Skeletal muscle satellite cell (primary cell): ENCODE results near the gene EIF4E1B.

ENCODE experiments used
- H3K27me3 ChIP-seq: 2 replicates; pipeline ENCODE4 v1.7.0; 2013; ENCODE audit warnings: low read length; ENCODE audit not compliant: control insufficient read depth, insufficient read depth
- H3K36me3 ChIP-seq: 2 replicates; pipeline ENCODE4 v1.7.0; 2013; ENCODE audit warnings: mild to moderate bottlenecking, control low read depth, low read length; ENCODE audit not compliant: insufficient read depth
- H3K4me1 ChIP-seq: 2 replicates; pipeline ENCODE4 v1.7.0; 2013; ENCODE audit warnings: low read length; ENCODE audit not compliant: control insufficient read depth, insufficient read depth
- H3K4me2 ChIP-seq: 2 replicates; pipeline ENCODE4 v1.7.0; 2013; ENCODE audit warnings: mild to moderate bottlenecking, low read length
- H3K4me3 ChIP-seq: 2 replicates; pipeline ENCODE4 v1.7.0; 2013; ENCODE audit warnings: low read length
- H3K9ac ChIP-seq: 2 replicates; pipeline ENCODE4 v1.7.0; 2013; ENCODE audit warnings: mild to moderate bottlenecking, low read depth, low read length, moderate library complexity
- H3K9me3 ChIP-seq: replicated peaks from 2 replicates; pipeline ENCODE4 v1.7.0; 2013; ENCODE audit warnings: mild to moderate bottlenecking, control low read depth, low read length

Gene EIF4E1B

DNA sequence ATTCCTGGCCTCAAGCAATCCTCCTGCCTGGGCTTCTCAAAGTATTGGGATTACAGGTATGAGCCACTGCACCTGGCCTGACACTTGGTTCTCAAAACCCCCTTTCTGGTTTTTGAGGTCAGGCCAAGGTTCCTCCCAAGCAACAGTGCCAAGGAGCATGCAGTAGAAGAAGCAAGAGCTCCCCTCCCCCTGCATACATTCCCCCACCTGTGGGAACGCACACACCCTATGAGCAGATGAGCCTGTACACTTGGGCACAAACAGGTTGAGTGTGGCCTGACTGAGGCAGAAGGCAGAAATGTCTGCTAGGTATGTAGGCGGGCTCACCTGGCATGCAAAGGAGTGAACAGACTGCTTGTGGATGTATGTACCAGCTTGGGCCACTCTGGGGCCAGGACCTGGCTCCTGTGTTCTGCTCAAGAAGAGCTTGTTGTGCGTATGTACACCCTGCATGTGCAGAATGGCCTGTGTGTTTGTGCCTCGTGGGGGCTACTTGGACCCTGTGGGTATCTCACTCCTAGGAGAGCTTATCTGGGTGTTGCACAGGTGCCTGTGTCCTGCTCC, 22.3 kb upstream of the EIF4E1B start:
- Histone ChIP-seq H3K9me3 (no peaks in the 10 kb centered on the region), H3K9ac (no peak overlapping the region), H3K4me2 (no peak overlapping the region), H3K4me3 (no peak overlapping the region), H3K27me3 (no peaks in the 10 kb centered on the region), H3K36me3 (no peaks in the 10 kb centered on the region), H3K4me1 (peaks cover 4% of the 10 kb centered on the region)

DNA sequence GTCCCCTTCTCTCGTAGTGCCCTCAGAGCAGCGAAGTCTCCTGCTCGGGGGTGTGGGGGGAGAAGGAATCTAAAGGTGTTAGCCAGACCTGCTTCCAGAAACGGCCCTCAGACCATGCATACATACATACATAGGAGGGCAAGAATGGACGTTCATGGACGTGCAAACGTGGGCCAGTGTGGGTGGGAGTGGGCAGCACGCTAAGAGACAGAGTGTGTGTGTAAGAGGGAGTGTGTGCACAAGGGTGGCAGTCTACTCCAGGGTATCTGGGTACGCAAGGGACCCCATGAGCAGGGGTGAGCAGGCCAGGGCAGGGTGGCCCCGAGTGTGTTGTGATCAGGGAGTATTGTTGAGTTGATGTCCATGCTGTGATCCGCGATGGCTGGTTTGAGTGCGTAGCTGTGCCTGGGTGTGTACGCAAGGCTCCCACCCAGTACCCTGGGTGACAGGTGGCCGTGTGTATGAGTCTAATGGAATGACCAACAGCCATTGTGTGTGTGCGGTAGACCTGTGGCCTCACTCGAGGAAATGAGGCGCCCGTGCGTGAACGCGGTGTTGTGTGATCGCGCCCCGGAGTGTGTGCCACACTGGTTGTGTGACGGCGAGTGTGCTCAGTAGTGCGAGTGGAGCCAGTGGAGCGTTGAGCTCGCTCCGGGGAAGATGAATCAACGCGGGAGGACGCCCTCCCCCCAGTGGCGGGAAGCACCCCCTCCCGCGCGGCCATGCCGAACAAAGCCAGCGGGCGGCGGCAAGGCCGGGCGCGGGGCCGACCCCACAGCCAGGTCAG, 21.3 kb upstream of the EIF4E1B start:
- Histone ChIP-seq H3K36me3 (no peaks in the 10 kb centered on the region), H3K9me3 (no peaks in the 10 kb centered on the region), H3K4me2 (peak overlapping the region; percentile 87), H3K4me1 (peaks cover 13% of the 10 kb centered on the region), H3K9ac (no peak overlapping the region), H3K27me3 (no peaks in the 10 kb centered on the region), H3K4me3 (peak overlapping the region; percentile 81)

DNA sequence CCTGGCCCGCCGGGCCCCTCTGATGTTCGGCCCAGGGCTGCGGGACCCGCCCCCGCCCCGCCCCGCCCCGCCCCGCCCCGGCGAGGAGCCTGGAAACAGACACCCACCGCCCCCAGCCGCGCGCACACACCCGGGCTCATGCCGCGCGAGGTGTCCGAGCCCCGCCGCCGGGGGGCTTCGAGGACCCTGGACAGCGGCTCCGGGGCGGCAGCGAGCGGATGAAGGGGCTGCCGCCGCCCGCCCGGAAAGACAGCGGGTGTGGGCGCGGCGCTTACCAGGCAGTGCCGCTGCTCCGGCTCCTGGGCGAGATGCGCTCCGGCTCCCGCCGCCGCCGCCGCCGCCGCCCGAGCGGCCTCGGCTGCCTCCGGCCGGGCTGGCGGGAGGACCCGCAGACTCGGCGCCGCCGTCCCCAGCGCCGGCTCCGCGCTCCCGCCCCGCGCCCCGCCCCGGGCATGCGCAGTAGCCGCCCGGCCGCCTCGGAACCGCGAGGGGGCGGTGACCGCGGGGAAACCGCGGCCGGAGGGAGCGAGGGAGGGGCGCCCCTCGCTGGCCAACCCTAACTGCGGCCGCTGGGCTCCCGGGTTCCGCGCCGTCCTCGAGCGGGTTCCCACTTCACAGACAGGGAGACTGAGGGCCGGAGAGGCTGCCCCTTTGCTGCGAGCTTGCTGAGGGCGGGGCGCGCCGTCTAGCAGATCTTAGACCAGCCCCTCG, 20.6 kb upstream of the EIF4E1B start, which contains the start of gene GPRIN1:
Gene GPRIN1, minus strand, starts transcription at position 433 of the 711 bp plus-strand sequence. CDS start 10,322 bp downstream, outside the sequence.
- peak within 1 kb of the TSS; percentile 59 for H3K9ac ChIP-seq
- H3K9me3 ChIP-seq = no peaks in the 10 kb centered on the region

DNA sequence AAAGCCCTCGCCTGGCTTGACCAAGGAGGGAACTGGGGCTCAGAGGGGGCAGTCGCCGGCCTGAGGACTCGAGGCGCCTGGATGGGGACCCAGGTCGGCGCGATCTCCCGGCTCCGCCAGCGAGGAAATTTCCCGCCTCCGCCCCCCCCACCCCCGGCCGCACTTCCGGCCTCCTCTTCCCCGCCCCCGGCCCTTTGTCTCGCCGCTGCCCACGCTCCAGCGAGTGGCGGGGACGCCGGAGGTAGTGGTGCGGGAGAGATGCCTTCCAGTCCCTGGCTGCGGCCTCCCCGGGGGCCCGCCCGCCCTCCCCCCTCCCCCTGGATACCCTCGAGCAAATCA, 20.1 kb upstream of the EIF4E1B start:
- Histone ChIP-seq H3K4me2 (peak overlapping the region; percentile 87), H3K36me3 (no peaks in the 10 kb centered on the region), H3K4me3 (peak overlapping the region; percentile 81), H3K9ac (peak overlapping the region; percentile 39), H3K4me1 (peaks cover 25% of the 10 kb centered on the region), H3K9me3 (no peaks in the 10 kb centered on the region), H3K27me3 (no peaks in the 10 kb centered on the region)

More for the DNA sequence above, 20.6 kb upstream of the EIF4E1B start, which contains the start of gene GPRIN1:
- Histone ChIP-seq H3K4me2 (peak within 1 kb of the TSS; percentile 87), H3K27me3 (no peaks in the 10 kb centered on the region), H3K4me1 (peaks cover 21% of the 10 kb centered on the region), H3K36me3 (no peaks in the 10 kb centered on the region), H3K4me3 (peak within 1 kb of the TSS; percentile 81)

DNA sequence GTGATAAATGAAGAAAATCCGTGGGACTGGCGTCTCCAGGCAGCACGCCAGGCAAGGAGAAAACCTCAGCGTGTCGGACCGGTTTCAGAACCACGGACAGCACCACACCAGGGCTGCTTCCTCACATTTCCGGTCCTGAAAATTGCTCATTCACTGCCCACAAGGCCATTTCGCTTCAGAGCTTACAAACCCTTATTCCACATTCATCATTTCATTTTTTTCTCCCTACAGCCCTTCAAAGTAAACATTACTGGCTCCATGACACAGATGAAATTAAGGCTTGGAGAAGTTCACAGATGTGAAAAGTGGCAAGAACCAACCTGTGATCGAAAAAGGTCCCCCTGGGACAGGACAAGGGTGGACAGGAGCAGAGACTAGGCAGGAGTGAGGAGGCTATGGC, 19.0 kb upstream of the EIF4E1B start:
- Histone ChIP-seq H3K36me3 (no peaks in the 10 kb centered on the region), H3K9me3 (no peaks in the 10 kb centered on the region), H3K9ac (no peak overlapping the region), H3K4me2 (no peak overlapping the region), H3K4me3 (no peak overlapping the region), H3K27me3 (no peaks in the 10 kb centered on the region), H3K4me1 (peaks cover 32% of the 10 kb centered on the region)

DNA sequence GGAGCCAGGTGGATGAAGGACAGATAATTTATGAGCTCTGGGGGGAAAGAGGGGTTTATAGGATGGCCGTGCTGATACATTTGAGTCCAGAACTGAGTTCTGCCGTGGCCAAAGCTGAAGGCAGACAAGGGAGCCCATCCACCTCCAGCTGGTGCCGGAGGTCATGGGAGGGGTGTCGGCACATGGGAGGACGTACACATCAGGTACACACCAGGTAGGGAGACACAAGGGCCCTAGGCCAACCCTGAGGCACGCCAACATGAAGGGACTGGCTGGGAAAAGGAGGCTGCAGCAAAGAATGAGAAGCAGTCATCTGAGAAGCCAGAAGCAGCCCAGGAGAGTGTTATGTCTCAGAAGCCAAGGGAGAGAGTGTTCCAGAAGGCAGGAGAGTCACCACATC, 18.5 kb upstream of the EIF4E1B start:
- no peak overlapping the region for H3K9ac ChIP-seq
- H3K9me3 ChIP-seq = no peaks in the 10 kb centered on the region
- peaks cover 3% of the 10 kb centered on the region for H3K27me3 ChIP-seq
- no peaks in the 10 kb centered on the region for H3K36me3 ChIP-seq
- H3K4me3 ChIP-seq = no peak overlapping the region
- H3K4me2 ChIP-seq = no peak overlapping the region
- H3K4me1 ChIP-seq = peaks cover 32% of the 10 kb centered on the region

DNA sequence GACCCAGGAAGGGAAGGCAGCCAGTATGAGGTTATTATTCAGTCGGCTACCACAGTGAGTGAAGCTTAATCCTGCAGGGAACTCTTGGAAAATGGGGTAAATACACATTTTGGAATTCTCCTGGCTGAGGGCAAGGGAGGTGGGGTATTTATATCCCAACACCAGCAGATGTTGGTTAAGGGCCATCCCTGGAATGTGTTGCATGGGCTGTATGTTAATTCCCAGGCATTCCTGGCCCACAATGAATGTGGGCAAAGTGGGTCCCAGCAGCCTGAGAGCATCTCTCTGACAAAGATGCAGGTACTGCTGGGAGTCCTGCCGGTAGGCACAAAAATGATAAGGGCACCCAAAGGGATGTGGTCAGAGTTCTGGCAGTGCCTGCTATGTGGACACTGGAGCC, 17.6 kb upstream of the EIF4E1B start:
- Histone ChIP-seq H3K4me1 (peaks cover 32% of the 10 kb centered on the region), H3K9ac (no peak overlapping the region), H3K4me2 (no peak overlapping the region), H3K4me3 (no peak overlapping the region), H3K36me3 (no peaks in the 10 kb centered on the region), H3K27me3 (peaks cover 4% of the 10 kb centered on the region), H3K9me3 (no peaks in the 10 kb centered on the region)

DNA sequence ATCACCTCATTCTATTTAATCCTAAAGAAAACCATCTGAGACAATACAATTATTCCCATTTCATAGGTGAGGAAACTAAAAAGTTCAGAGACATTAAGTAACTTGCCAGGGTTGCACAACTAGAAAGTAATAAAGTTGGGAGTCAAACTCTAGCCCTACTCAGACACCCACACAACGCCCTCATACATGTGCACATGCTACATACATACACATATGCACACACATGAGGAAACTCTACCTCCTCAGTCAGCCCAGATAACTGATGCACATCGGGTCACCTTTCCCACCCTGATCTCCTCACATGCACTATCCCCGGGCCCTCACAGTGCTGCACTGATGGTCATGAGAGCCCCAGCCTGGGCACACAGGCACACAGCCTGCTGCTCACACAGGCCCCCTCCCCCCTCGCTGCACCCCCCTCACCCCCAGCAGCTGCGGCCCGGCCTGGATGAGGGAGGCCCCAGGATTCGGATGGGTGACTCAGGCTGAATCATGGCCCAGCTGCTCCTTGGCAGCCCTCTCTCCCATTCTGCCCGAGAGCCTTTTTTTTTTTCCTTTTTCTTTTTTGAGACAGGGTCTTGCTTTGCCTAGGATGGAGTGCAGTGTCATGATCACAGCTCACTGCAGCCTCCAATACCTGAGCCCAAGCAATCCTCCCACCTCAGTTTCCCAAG, 15.5 kb upstream of the EIF4E1B start:
- Histone ChIP-seq H3K4me1 (peaks cover 39% of the 10 kb centered on the region), H3K36me3 (no peaks in the 10 kb centered on the region), H3K27me3 (peaks cover 18% of the 10 kb centered on the region), H3K4me2 (peak overlapping the region; percentile 52), H3K4me3 (no peak overlapping the region), H3K9ac (no peak overlapping the region), H3K9me3 (no peaks in the 10 kb centered on the region)

DNA sequence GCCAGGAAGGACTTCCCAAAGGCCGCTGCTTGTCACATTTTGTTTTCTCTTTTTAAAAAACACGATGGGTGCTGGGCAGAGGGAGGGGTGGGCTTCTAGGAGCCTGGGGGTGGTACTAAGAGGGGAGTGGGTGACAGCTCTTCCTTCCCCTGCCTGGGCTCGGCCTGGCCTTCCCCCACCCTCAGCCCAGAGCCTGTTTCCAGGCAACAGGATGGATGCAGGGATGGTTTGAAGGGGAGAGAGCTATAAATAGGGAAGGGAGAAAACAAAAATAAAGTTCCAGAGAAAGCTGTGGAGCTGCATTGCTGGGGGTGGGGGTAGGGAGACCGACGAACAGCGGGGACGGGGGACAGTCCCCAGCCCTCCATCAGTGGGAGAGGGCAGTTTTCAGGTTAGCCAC, 14.0 kb upstream of the EIF4E1B start:
- H3K36me3 ChIP-seq = no peaks in the 10 kb centered on the region
- H3K27me3 ChIP-seq = peaks cover 34% of the 10 kb centered on the region
- no peak overlapping the region for H3K4me2 ChIP-seq
- H3K4me1 ChIP-seq = peaks cover 53% of the 10 kb centered on the region
- no peak overlapping the region for H3K9ac ChIP-seq
- no peaks in the 10 kb centered on the region for H3K9me3 ChIP-seq
- H3K4me3 ChIP-seq = no peak overlapping the region

DNA sequence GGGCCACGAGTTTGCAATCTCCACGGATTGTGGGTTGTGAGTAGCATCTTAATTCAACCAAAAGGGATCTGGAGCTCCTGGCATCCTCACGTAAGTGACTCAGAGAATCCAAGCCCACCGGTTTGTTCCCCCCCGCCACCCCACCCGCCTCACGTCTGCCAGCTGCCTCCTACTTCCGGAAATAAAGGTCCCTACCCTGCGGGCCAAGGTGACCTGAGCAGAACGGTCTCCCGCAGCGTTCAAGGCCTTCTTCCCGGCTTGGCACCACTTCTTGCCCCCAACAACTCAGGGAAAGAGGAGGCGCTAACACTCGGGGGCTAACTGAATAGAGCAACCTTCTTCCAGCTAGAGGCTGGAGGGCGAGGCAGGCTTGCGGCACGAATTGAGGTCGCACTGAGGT, 11.7 kb upstream of the EIF4E1B start:
- Histone ChIP-seq H3K4me1 (peaks cover 52% of the 10 kb centered on the region), H3K27me3 (peaks cover 45% of the 10 kb centered on the region), H3K9me3 (no peaks in the 10 kb centered on the region), H3K4me2 (peak overlapping the region; percentile 74), H3K4me3 (peak overlapping the region; percentile 55), H3K9ac (no peak overlapping the region), H3K36me3 (no peaks in the 10 kb centered on the region)

DNA sequence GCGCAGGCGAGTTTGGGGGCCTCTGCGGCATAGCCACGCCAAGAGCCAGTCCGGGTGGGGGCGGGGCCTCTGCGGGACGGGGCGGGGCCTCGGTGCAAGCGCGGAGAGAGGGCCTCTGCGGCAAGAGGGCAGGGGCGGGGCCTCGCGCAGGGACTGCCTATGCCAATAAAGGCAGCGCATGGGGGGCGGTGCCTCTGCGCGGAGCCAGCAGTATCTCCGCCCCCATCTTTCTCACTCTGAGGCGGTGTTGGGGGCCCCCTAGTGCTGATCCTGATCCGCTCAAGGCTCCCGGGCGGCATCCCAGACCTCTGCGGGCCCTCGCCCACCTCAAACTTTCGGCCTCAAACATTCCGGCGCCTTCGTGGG, 11.3 kb upstream of the EIF4E1B start:
- Histone ChIP-seq H3K4me1 (peaks cover 48% of the 10 kb centered on the region), H3K9me3 (no peaks in the 10 kb centered on the region), H3K4me2 (peak overlapping the region; percentile 79), H3K4me3 (peak overlapping the region; percentile 55), H3K27me3 (peaks cover 49% of the 10 kb centered on the region), H3K9ac (no peak overlapping the region), H3K36me3 (no peaks in the 10 kb centered on the region)
